Measurements from ENCODE around the gene MGLL.

The MGLL gene

GRCh38 chr3:127790882-127791183 is 31.5 kb downstream of the MGLL start:
- no peak for TF ChIP-seq CTCF (conservative IDR thresholded peaks at IDR 0.05; ENCODE audit: low read depth, low read length)

GRCh38 chr3:127789990-127790881 is 32.1 kb downstream of the MGLL start:
- Histone ChIP-seq H3K79me2 (ENCODE audit: insufficient read depth, low read depth) (no peaks in the 10 kb centered on the region), H3K36me3 (ENCODE audit: insufficient read depth) (no peaks in the 10 kb centered on the region), H3K4me3 (IDR thresholded peaks at IDR 0.05; ENCODE audit: insufficient read depth, low read depth, low read length) (no peak overlapping the region), H3K27me3 (ENCODE audit: insufficient read depth, low read depth) (no peaks in the 10 kb centered on the region), H2AFZ (ENCODE audit: low read depth) (peak overlapping the region; percentile 55; the same call in 1 of the 2 replicates), H3K9ac (no peak overlapping the region), H3K4me1 (ENCODE audit: low read depth, poor library complexity, severe bottlenecking) (peaks cover 18% of the 10 kb centered on the region), H4K20me1 (ENCODE audit: insufficient read depth) (no peaks in the 10 kb centered on the region), H3K4me2 (peak overlapping the region; percentile 49; the same call in 1 of the 2 replicates), H3K27ac (peak overlapping the region; percentile 53; the same call in 1 of the 2 replicates)
- no peak for TF ChIP-seq CTCF (conservative IDR thresholded peaks at IDR 0.05; ENCODE audit: low read depth, low read length)

More at GRCh38 chr3:127790882-127791183, 31.5 kb downstream of the MGLL start:
- no peaks in the 10 kb centered on the region for H4K20me1 ChIP-seq (ENCODE audit: insufficient read depth)
- no peak overlapping the region for H3K4me3 ChIP-seq (IDR thresholded peaks at IDR 0.05; ENCODE audit: insufficient read depth, low read depth, low read length)
- peak overlapping the region; percentile 53 for H3K27ac ChIP-seq
- no peaks in the 10 kb centered on the region for H3K27me3 ChIP-seq (ENCODE audit: insufficient read depth, low read depth)
- no peaks in the 10 kb centered on the region for H3K36me3 ChIP-seq (ENCODE audit: insufficient read depth)
- H2AFZ ChIP-seq (ENCODE audit: low read depth): peak overlapping the region; percentile 55; the same call in 1 of the 2 replicates
- peaks cover 18% of the 10 kb centered on the region for H3K4me1 ChIP-seq (ENCODE audit: low read depth, poor library complexity, severe bottlenecking)
- peak overlapping the region; percentile 49 for H3K4me2 ChIP-seq
- H3K9ac ChIP-seq: no peak overlapping the region
- H3K79me2 ChIP-seq (ENCODE audit: insufficient read depth, low read depth): no peaks in the 10 kb centered on the region

GRCh38 chr3:127789051-127789450 is 33.3 kb downstream of the MGLL start:
- Histone ChIP-seq H3K4me2 (no peak overlapping the region), H3K27me3 (ENCODE audit: insufficient read depth, low read depth) (no peaks in the 10 kb centered on the region), H3K36me3 (ENCODE audit: insufficient read depth) (no peaks in the 10 kb centered on the region), H3K4me3 (IDR thresholded peaks at IDR 0.05; ENCODE audit: insufficient read depth, low read depth, low read length) (no peak overlapping the region), H3K79me2 (ENCODE audit: insufficient read depth, low read depth) (no peaks in the 10 kb centered on the region), H2AFZ (ENCODE audit: low read depth) (no peak overlapping the region), H3K9ac (no peak overlapping the region), H3K4me1 (ENCODE audit: low read depth, poor library complexity, severe bottlenecking) (peaks cover 18% of the 10 kb centered on the region), H4K20me1 (ENCODE audit: insufficient read depth) (no peaks in the 10 kb centered on the region), H3K27ac (no peak overlapping the region)
- no peak for TF ChIP-seq CTCF (conservative IDR thresholded peaks at IDR 0.05; ENCODE audit: low read depth, low read length)

- Histone ChIP-seq H3K79me2 (ENCODE audit: insufficient read depth, low read depth) (no peaks in the 10 kb centered on the region), H3K4me2 (no peak overlapping the region), H3K9ac (no peak overlapping the region), H3K4me1 (ENCODE audit: low read depth, poor library complexity, severe bottlenecking) (peaks cover 18% of the 10 kb centered on the region), H4K20me1 (ENCODE audit: insufficient read depth) (no peaks in the 10 kb centered on the region), H3K27ac (no peak overlapping the region), H3K4me3 (IDR thresholded peaks at IDR 0.05; ENCODE audit: insufficient read depth, low read depth, low read length) (no peak overlapping the region), H3K36me3 (ENCODE audit: insufficient read depth) (no peaks in the 10 kb centered on the region), H3K27me3 (ENCODE audit: insufficient read depth, low read depth) (no peaks in the 10 kb centered on the region), H2AFZ (ENCODE audit: low read depth) (no peak overlapping the region)
- TF ChIP-seq CTCF (conservative IDR thresholded peaks at IDR 0.05; ENCODE audit: low read depth, low read length): no peak
These were observed 33.8 kb downstream of the MGLL start for GRCh38 chr3:127788451-127788909.

Data from KMS-11 (cell line).